Neural cell (in vitro differentiated cells): ENCODE results near the gene EGFL7. TPM values are rescaled to one million over a fixed set of nuclear protein-coding genes. Genes with fewer than 3 reads are reported as not detected.

Experiments
- H2AFZ ChIP-seq: fragments of 200-600, 300-800 bp; sonication (generic), shearing (Covaris generic); 2 replicates; pipeline ENCODE4 v1.6.0; 2014; ENCODE audit warnings: low read depth, mild to moderate bottlenecking, antibody characterized with exemption, low read length, moderate library complexity
- H3F3A ChIP-seq: fragments of 200-600 bp; shearing (Covaris generic); 2 replicates; pipeline ENCODE4 v1.6.1; 2016; ENCODE audit warnings: mild to moderate bottlenecking, moderate library complexity, mixed read lengths, antibody characterized with exemption, low read length; ENCODE audit not compliant: insufficient read depth, poor library complexity, severe bottlenecking
- H3K27ac ChIP-seq: fragments of 200-600, 300-800 bp; sonication (generic), shearing (Covaris generic); 2 replicates; pipeline ENCODE4 v1.5.1; 2014; ENCODE audit warnings: mild to moderate bottlenecking, low read length, moderate library complexity
- H3K27me3 ChIP-seq: fragments of 300-800, 200-600 bp; sonication (generic), shearing (Covaris generic); 2 replicates; pipeline ENCODE4 v1.6.0; 2014; ENCODE audit warnings: mild to moderate bottlenecking, low read depth, low read length, moderate library complexity; ENCODE audit not compliant: insufficient read depth
- H3K36me3 ChIP-seq: fragments of 300-800, 200-600 bp; sonication (generic), shearing (Covaris generic); 2 replicates; pipeline ENCODE4 v1.5.1; 2014; ENCODE audit warnings: mild to moderate bottlenecking, antibody characterized with exemption, low read length, moderate library complexity; ENCODE audit not compliant: insufficient read depth
- H3K4me2 ChIP-seq: fragments of 300-800, 200-600 bp; sonication (generic), shearing (Covaris generic); 2 replicates; pipeline ENCODE4 v1.6.0; 2014; ENCODE audit warnings: mild to moderate bottlenecking, low read length
- H3K4me3 ChIP-seq: fragments of 300-800, 200-600 bp; sonication (generic), shearing (Covaris generic); 2 replicates; pipeline ENCODE4 v1.5.1; 2014; ENCODE audit warnings: mild to moderate bottlenecking, low read length, moderate library complexity
- H3K79me2 ChIP-seq: fragments of 200-600 bp; shearing (Covaris generic); replicated peaks from 2 replicates; pipeline ENCODE4 v1.6.0; 2014; ENCODE audit warnings: mild to moderate bottlenecking, low read length, moderate library complexity; ENCODE audit not compliant: insufficient read depth
- H3K9ac ChIP-seq: fragments of 300-800, 200-600 bp; sonication (generic), shearing (Covaris generic); 2 replicates; pipeline ENCODE4 v1.6.1; 2016; ENCODE audit warnings: mild to moderate bottlenecking, low read length, mixed read lengths
- H3K9me2 ChIP-seq: fragments of 200-600 bp; shearing (Covaris generic); 2 replicates; pipeline ENCODE4 v1.6.1; 2016; ENCODE audit warnings: mild to moderate bottlenecking, low read length, mixed read lengths; ENCODE audit not compliant: insufficient read depth
- H3K9me3 ChIP-seq: fragments of 200-600, 300-800 bp; sonication (generic), shearing (Covaris generic); 2 replicates; pipeline ENCODE4 v1.6.1; 2016; ENCODE audit warnings: mild to moderate bottlenecking, mixed run types, low read length, moderate library complexity, mixed read lengths
- H4K20me1 ChIP-seq: fragments of 200-600 bp; shearing (Covaris generic); 2 replicates; pipeline ENCODE4 v1.6.1; 2016; ENCODE audit warnings: mild to moderate bottlenecking, mixed run types; ENCODE audit not compliant: insufficient read depth
- CTCF ChIP-seq: fragments of 450-650 bp; IDR thresholded peaks from 2 replicates; pipeline ENCODE4 v1.5.1; 2014; ENCODE audit warnings: antibody characterized with exemption, mild to moderate bottlenecking, moderate library complexity; ENCODE audit not compliant: poor library complexity, severe bottlenecking
- EP300 ChIP-seq: fragments of 450-650 bp; conservative IDR thresholded peaks from 2 replicates; pipeline ENCODE4 v1.6.1; 2014; ENCODE audit warnings: antibody characterized with exemption, mild to moderate bottlenecking, moderate library complexity; ENCODE audit not compliant: poor library complexity, severe bottlenecking
- EZH2 ChIP-seq: fragments of 200-600, 300-800 bp; shearing (Covaris generic), sonication (generic); IDR thresholded peaks from 2 replicates; pipeline ENCODE4 v1.6.1; 2014; ENCODE audit warnings: antibody characterized with exemption, low read length, borderline replicate concordance, mild to moderate bottlenecking; ENCODE audit not compliant: insufficient read depth, poor library complexity, severe bottlenecking
- MXI1 ChIP-seq: fragments of 450-650 bp; conservative IDR thresholded peaks from 2 replicates; pipeline ENCODE4 v1.6.1; 2014; ENCODE audit warnings: antibody characterized with exemption, mild to moderate bottlenecking; ENCODE audit not compliant: poor library complexity, severe bottlenecking
- POLR2AphosphoS5 ChIP-seq: IDR thresholded peaks from 2 replicates; pipeline ENCODE4 v1.6.1; 2012
- RAD21 ChIP-seq: fragments of 450-650 bp; conservative IDR thresholded peaks from 2 replicates; pipeline ENCODE4 v1.6.1; 2014; ENCODE audit warnings: antibody characterized with exemption, mild to moderate bottlenecking, moderate library complexity
- SMC3 ChIP-seq: fragments of 450-650 bp; conservative IDR thresholded peaks from 2 replicates; pipeline ENCODE4 v1.6.1; 2014; ENCODE audit warnings: antibody characterized with exemption, mild to moderate bottlenecking, moderate library complexity; ENCODE audit not compliant: poor library complexity
- TAF1 ChIP-seq: IDR thresholded peaks from 2 replicates; pipeline ENCODE4 v1.6.1; 2012; ENCODE audit warnings: low read depth
- polyA plus RNA-seq: library from polyadenylated mRNA; depleted of rRNA; stranded (reverse); fragments of >200 nt; gene quantifications from 2 replicates; pipeline ENCODE4 v1.2.3, GENCODE V29; 2014
- TF ChIP-seq, protein P1 (sequence below): IDR thresholded peaks from 2 replicates; pipeline ENCODE4 v1.6.1; 2012; ENCODE audit warnings: borderline replicate concordance

EGFL7 gene
- polyA plus RNA-seq, 1 donor from 2014 or later: 12.5 TPM

- no peaks in the 10 kb centered on the region for H3K36me3 ChIP-seq
- H3K4me2 ChIP-seq: no peak overlapping the region
- H3F3A ChIP-seq: no peaks in the 10 kb centered on the region
- H4K20me1 ChIP-seq: no peaks in the 10 kb centered on the region
- no peak overlapping the region for H3K9ac ChIP-seq
- peaks cover 22% of the 10 kb centered on the region for H3K27me3 ChIP-seq
- H3K27ac ChIP-seq: no peak overlapping the region
- no peaks in the 10 kb centered on the region for H3K79me2 ChIP-seq
- no peaks in the 10 kb centered on the region for H3K9me3 ChIP-seq
- no peak overlapping the region for H3K4me3 ChIP-seq
- TF ChIP-seq EP300 (no peak), POLR2AphosphoS5 (no peak), RAD21 (no peak), EZH2 (no peak), CTCF (no peak)
- H3K9me2 ChIP-seq: no peaks in the 10 kb centered on the region
- no peak overlapping the region for H2AFZ ChIP-seq
Observed at GRCh38 chr9:136681945-136682699, 19.4 kb downstream of the EGFL7 start.

- Histone ChIP-seq H3K4me3 (no peak overlapping the region), H3K79me2 (no peaks in the 10 kb centered on the region), H3K9ac (no peak overlapping the region), H3K27me3 (peaks cover 24% of the 10 kb centered on the region), H2AFZ (no peak overlapping the region), H3K4me2 (no peak overlapping the region), H3K9me2 (no peaks in the 10 kb centered on the region), H3K9me3 (no peaks in the 10 kb centered on the region), H3K36me3 (no peaks in the 10 kb centered on the region), H4K20me1 (no peaks in the 10 kb centered on the region), H3K27ac (no peak overlapping the region), H3F3A (no peaks in the 10 kb centered on the region)
- TF ChIP-seq, protein P1, sequence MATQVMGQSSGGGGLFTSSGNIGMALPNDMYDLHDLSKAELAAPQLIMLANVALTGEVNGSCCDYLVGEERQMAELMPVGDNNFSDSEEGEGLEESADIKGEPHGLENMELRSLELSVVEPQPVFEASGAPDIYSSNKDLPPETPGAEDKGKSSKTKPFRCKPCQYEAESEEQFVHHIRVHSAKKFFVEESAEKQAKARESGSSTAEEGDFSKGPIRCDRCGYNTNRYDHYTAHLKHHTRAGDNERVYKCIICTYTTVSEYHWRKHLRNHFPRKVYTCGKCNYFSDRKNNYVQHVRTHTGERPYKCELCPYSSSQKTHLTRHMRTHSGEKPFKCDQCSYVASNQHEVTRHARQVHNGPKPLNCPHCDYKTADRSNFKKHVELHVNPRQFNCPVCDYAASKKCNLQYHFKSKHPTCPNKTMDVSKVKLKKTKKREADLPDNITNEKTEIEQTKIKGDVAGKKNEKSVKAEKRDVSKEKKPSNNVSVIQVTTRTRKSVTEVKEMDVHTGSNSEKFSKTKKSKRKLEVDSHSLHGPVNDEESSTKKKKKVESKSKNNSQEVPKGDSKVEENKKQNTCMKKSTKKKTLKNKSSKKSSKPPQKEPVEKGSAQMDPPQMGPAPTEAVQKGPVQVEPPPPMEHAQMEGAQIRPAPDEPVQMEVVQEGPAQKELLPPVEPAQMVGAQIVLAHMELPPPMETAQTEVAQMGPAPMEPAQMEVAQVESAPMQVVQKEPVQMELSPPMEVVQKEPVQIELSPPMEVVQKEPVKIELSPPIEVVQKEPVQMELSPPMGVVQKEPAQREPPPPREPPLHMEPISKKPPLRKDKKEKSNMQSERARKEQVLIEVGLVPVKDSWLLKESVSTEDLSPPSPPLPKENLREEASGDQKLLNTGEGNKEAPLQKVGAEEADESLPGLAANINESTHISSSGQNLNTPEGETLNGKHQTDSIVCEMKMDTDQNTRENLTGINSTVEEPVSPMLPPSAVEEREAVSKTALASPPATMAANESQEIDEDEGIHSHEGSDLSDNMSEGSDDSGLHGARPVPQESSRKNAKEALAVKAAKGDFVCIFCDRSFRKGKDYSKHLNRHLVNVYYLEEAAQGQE: no peak
- no peak for TF ChIP-seq EP300
- TF ChIP-seq TAF1: no peak
- TF ChIP-seq CTCF: no peak
- no peak for TF ChIP-seq MXI1
- TF ChIP-seq RAD21: no peak
- no peak for TF ChIP-seq EZH2
- no peak for TF ChIP-seq POLR2AphosphoS5
- TF ChIP-seq SMC3: no peak
Observed at GRCh38 chr9:136682710-136683109, 20.0 kb downstream of the EGFL7 start.
